22Rv1 (cell line): Measurements from ENCODE around the gene ILF3.

Source experiments
- ZFX ChIP-seq: fragments of 450-650 bp; IDR thresholded peaks from 2 replicates; pipeline ENCODE4 v1.6.1; 2017; ENCODE audit warnings: antibody characterized with exemption, borderline replicate concordance
- TF ChIP-seq, protein P1 (sequence below): fragments of 450-650 bp; IDR thresholded peaks from 2 replicates; pipeline ENCODE4 v1.5.1; 2017; ENCODE audit warnings: mild to moderate bottlenecking

DNA sequence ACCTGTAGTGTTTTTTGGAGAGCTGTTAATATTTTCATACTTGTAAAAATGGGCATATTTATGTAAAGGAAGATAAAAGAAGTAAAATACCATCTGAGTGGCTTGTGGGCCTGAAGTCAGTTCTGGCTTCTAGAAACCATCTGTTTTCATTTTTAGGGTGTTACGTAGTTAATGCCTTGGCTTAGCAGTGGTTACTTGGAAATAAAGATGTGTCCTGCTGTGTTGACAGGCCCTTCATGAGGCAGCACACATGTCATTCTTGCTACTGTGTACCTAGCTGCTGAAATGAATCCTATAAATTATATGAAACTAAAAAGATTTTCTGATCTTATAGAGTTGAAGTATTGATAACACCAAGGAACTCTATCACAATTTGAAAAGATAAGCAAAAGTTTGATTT, 16.0 kb downstream of the ILF3 start:
- TF ChIP-seq, protein P1, sequence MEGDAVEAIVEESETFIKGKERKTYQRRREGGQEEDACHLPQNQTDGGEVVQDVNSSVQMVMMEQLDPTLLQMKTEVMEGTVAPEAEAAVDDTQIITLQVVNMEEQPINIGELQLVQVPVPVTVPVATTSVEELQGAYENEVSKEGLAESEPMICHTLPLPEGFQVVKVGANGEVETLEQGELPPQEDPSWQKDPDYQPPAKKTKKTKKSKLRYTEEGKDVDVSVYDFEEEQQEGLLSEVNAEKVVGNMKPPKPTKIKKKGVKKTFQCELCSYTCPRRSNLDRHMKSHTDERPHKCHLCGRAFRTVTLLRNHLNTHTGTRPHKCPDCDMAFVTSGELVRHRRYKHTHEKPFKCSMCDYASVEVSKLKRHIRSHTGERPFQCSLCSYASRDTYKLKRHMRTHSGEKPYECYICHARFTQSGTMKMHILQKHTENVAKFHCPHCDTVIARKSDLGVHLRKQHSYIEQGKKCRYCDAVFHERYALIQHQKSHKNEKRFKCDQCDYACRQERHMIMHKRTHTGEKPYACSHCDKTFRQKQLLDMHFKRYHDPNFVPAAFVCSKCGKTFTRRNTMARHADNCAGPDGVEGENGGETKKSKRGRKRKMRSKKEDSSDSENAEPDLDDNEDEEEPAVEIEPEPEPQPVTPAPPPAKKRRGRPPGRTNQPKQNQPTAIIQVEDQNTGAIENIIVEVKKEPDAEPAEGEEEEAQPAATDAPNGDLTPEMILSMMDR = no peak
- no peak for TF ChIP-seq ZFX
